Epithelial cell of prostate (primary cell): ENCODE measurements around the gene UBAC1.
"Not testable (repeated sequence)": the region's sequence is repeated elsewhere in the genome, so short reads cannot be mapped to it uniquely, and the experiment has no call there.

Experiments
- DNase-seq: peaks from one replicate; pipeline ENCODE4 v3.0.0-alpha.2; 2011; ENCODE audit warnings: low read depth, low spot score
- H3K27ac ChIP-seq: fragments of 450-650 bp; 2 replicates; pipeline ENCODE4 v1.5.1; 2017; ENCODE audit warnings: mild to moderate bottlenecking

The UBAC1 gene

GRCh38 chr9:135946392-135946994 is 14.7 kb downstream of the UBAC1 start:
- no peak overlapping the region for H3K27ac ChIP-seq
- DNase-seq = no peak

GRCh38 chr9:135945969-135946368 is 15.2 kb downstream of the UBAC1 start:
- no peak overlapping the region for H3K27ac ChIP-seq

DNA sequence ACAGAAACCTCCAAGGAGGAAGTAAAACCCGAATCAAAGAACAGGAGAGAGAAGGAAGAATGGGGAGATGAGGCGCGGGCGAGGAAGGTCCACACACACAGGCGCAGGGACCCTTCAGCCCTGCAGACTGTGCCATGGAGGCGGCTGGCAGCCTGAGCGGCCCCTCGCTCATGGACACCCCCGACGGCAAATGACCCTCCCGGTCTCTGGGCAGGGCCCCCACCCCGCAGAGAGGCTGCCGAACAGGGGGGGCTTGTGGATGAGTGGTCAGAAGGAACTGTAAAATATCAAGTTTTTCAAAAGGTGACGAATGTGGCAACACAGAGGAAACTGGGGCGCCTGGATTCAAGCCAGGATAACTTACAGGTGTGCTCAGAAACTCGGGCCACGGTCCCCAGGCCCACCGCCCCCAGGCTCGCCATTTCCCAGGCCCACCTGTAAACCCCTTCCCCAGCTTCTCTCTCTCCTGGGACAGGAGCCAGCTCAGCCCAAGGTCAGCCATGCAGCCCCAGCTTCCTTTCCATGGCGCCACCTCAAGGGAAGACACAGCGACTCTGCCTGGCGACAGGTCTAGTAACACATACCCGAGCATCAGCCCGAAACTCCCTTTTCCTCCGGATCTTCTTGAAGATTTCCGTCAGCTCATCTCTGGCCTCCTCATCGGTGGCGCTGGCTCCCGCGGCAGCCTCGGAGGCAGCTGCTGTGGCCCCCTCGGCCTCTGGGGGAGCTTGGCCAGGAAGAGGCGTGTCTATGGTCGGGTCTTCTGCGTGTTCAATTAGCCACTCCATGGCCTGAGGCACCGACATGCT is 16.5 kb downstream of the UBAC1 start:
- no peak for DNase-seq
- H3K27ac ChIP-seq = no peak overlapping the region

More at GRCh38 chr9:135945969-135946368, 15.2 kb downstream of the UBAC1 start:
- DNase-seq = no peak

DNA sequence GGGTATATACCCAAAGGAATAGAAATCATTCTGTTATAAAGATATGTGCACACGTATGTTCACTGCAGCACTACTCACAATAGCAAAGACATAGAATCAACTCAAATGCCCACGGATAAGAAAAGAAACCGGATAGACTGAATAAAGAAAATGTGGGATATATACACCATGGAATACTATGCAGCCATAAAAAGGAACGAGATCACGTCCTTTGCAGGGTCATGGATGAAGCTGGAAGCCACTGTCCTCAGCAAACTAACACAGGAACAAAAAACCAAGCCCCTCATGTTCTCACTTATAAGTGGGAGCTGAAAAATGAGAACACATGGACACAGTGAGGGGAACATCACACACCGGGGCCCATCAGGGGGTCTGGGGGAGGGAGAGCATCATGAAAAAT is 17.6 kb downstream of the UBAC1 start:
- DNase-seq, H3K27ac ChIP-seq: not testable (repeated sequence)

- no peak for DNase-seq
- no peak overlapping the region for H3K27ac ChIP-seq
Measured at GRCh38 chr9:135941288-135941995, 19.7 kb downstream of the UBAC1 start.

DNA sequence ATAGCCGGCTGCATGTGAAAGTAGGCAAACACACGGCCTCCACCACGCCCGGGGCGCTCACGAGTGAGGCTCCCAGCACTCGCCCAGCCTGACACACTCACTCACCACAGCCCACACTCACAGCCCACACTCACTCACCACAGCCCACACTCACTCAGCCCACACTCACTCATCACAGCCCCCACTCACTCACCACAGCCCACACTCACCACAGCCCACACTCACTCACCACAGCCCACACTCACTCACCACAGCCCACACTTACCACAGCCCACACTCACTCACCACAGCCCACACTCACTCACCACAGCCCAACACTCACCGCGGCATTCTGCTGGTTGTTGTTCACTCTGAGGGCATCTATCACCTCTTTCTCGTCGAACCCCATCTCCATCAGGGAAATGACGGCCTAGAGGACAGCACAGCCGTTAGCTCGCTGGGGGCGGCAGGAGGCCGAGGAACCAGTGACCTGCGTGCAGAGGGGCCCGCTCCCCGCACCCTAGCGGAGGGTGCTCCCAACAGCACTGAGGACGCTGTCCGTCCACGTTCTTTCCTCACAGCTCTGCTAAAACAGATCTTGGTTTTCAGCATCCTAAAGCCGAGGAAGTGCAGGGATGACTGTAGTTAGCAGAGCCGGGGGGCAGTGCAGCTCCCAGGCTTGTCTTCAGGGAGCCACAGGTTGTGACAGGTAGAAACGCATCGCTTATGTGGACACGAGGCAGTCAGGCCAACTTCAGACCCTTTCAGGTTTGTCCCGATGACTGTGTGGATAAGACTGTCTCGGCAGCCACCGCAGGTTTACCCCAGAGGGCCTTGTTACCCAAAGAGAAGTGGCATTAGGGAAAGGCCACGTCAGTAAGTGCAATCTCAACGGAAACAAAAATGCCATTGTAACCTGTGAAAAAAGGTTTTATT is 21.6 kb downstream of the UBAC1 start:
- no peak overlapping the region for H3K27ac ChIP-seq
- DNase-seq = no peak

DNA sequence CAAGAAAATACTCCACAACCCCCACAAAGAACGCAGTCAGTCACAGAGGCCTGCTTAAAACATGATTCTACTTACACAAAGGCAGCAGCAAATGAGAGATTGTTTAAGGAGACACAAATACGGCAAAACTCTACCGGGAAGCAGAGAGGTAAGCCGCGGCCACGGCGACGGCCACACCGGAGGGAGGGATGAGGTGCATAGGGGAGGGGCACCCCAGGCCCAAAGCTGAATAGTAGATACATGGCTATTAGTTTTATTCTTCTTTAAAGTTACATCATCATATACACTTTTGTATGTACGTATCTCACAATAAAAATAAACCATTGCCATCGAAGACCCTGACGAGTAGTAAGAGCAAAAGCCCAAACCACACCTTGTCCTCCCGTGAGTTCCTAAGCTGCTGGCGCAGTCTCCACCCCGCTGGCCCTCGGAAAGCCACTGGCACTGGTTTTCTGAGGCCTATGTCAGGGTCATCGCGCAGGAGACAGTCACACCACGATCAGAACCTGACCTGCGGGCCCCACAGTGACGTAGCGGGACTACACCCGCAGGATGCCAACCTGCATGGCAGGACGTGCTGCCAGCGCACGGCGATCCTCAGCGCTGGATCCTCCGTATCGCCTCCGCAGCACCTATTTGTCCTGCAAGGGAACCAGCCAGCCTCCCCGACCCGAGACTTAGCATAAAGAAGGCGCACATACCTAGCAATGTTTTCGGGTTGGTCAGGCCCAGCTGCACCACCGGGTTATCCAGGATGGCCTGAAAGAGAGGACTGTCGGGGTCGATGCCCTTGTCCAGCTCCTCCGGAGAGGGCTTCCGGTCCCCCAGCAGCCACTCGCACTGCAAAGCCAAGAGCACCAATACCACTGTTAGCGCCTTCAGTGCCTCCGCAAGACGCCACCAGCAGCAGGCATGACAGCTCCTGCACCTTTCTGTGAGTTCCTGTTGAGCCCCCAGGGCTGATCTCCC is 23.4 kb downstream of the UBAC1 start:
- DNase-seq = no peak
- H3K27ac ChIP-seq = no peak overlapping the region

DNA sequence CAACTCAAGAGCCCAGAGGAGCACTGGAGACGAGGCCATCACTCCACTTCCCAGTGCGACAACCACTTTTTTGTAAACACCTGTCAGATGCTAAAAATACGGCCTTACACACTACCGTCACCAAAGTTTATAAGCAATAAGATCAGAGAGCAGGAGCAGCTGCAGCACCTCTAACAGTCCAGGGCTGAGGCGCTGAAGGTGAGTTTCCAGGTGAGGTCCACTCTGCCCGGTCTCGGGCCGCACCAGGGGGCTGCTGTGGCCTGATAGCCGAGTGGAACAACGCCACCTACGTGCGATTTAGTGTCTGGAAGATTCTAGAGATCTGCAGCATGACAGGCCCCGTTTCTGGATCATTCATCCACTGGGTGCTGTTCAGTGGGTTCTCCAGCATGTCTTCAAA is 28.1 kb downstream of the UBAC1 start:
- DNase-seq = no peak
- H3K27ac ChIP-seq = no peak overlapping the region

DNA sequence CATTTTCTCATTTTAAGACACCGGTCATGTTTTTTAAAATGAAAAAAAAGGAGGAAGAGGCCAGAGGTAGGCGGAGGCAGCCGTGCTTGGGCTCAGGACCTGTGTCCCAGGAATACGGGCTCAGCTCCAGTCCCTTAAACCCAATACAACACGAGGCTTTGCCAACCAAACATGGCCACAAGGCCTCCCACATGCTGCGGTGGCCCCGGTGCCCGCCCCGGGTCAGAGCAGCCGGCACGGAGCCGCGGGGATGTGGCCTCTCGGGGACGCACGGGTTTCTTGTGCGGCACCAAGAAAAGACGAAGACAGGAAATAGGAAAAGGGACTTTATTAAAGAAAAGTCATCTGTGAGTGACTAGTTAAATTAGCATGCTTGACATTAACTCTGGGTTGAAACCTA is 28.5 kb downstream of the UBAC1 start:
- no peak for DNase-seq
- H3K27ac ChIP-seq = no peak overlapping the region

GRCh38 chr9:135931349-135931820 is 29.8 kb downstream of the UBAC1 start:
- DNase-seq = no peak
- H3K27ac ChIP-seq = no peak overlapping the region

DNA sequence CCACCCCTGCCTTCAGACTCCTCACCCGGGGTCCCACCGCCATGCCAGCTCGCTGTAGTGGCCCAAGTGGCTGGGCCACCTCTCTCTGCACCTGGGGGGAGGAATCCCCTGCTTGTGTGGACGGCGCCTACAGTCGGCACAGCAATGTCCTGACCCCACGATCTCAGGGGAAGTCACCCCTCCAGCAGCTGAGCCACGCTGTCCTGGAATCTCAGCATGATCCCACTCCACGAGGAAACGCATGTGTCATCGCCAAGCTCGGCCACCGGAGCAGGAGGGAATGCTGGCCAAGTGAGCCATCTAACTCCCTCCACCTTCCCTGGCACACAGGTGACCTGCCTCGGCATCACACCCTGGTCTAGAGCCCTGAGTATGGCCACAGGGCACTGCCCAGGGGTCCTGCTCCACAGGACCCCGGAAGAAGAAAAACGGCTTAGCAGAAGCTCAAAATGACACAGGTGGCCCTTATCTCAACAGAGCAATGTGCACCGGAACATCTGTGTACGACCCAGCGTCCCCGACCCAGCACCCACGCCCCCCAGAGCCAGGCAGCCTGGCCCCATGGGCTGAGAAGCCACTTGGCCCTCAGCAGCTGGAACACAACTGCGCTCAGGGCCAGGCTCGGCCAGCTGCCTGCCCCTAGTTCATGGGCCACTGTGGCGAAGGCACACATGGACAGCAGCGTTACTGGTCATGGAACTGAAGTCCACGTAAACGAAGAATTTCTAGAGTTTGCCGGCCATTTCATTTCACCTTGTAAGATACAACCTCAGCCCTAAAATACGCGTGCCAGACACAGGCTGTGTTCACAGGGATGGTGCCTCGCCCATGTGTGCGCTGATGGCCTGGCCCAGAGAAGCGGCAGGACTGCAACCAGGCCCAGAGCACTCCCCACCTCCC is 30.5 kb downstream of the UBAC1 start:
- DNase-seq = no peak
- H3K27ac ChIP-seq = no peak overlapping the region

DNA sequence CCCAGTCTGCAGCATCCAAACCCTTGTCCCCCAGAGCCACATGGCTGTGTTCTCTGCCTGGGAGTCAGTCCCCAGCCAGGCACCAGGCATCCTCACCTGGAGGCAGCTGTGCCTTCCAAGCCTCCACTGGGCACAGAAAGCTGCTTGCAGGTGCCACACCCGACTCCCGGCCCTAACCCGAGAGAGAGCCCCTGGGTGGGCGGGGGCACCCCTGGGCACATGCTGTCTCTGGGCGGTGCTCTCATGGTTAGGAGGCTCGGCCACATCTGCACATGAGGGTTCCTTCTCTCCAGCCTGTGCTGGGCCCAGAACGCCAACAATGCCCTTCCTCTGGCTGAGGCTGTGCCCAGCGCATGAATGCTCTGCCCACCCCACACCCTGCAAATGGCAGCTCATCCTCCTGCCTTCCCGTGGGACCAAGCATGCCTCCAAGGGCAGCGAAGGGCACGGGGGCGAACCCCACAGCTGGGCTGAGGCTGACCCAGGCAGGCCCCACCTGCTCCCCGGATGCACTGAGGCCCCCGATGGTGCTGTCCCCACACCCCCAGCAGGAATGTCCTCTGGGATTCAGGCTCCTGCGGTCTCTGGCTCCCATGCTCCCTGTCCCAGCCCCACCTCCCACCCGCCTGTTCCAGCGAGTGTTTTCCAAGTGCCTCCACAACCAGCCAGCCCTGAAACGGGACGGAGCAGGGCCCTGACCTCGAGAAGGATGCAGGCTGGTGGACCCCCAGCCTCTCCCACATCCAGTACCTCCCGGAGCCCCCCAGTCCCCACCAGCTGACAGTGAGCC is 31.3 kb downstream of the UBAC1 start:
- H3K27ac ChIP-seq = no peak overlapping the region
- DNase-seq = no peak

DNA sequence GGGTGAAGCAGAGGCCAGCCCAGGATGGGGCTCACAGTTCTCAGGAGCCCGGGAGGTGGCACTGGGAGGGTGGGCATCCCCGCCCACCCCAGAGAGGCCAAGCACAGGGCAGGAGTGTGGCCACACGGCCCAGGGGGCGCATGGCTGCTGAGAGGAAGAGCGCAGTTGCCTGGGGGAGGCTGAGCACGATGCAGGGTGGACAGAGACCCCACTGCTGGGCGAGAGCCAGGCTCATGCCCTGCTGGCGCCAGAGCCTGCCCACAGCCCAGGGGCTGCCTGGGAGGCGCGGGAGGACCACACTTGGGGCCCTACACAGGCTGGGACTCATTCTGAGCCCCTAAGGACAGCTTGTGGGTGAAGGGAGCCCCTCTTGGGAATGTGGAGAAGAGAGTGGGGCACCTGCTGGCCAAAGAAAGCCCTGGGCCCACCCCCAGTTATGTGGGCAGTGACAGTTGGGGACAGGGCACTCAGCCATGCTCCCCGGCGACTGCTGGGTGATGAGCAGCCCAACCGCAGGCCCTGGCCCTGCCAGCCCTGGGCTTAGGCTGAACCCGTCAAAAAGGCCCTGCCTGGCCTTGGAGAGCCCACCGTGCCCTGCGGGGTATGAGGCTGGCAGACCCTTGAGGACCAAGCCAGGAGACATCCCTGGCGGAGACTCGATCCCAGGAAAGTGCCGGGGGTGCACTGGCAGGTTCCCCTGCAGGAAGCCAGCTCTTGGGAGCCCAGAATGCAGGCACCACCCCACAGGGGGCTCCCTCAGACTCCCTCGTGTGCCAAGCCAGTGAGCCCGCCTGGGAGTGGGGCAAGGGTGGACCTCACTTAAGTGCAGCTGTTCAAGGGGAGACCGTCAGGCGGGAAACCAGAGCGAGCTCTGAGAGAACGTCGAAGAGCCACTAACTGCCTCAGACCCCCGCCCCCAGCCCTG is 32.2 kb downstream of the UBAC1 start:
- no peak overlapping the region for H3K27ac ChIP-seq
- no peak for DNase-seq

- no peak overlapping the region for H3K27ac ChIP-seq
- DNase-seq = no peak
Measured at GRCh38 chr9:135928074-135928730, 33.0 kb downstream of the UBAC1 start.

GRCh38 chr9:135927195-135928013 is 33.8 kb downstream of the UBAC1 start:
- DNase-seq = no peak
- no peak overlapping the region for H3K27ac ChIP-seq
